Mucosa of gallbladder (tissue), 1 donor: ENCODE data around the gene UGT2B17. TPM values are rescaled to one million over a fixed set of nuclear protein-coding genes. Genes with fewer than 3 reads are reported as not detected.
"Not testable (repeated sequence)": the region's sequence is repeated elsewhere in the genome, so short reads cannot be mapped to it uniquely, and the experiment has no call there.

Source experiments
- DNase-seq: peaks from one replicate; pipeline ENCODE4 v3.0.0-alpha.2; 2020; ENCODE audit warnings: low spot score
- total RNA-seq: library from RNA; stranded (reverse); gene quantifications from one replicate; pipeline ENCODE4 v1.2.1, GENCODE V29; 2021
- donor health status: DM: no; HTN: no; CAD: no.

Gene UGT2B17
- total RNA-seq, 1 donor from 2014 or later = 4.9 TPM

GRCh38 chr4:68569466-68570121, 6.5 kb downstream of the UGT2B17 start:
- no peak for DNase-seq

- not testable (repeated sequence) for DNase-seq
These were observed 7.1 kb downstream of the UGT2B17 start for GRCh38 chr4:68569036-68569435.

GRCh38 chr4:68568535-68568934, 7.6 kb downstream of the UGT2B17 start:
- DNase-seq = not testable (repeated sequence)

DNA sequence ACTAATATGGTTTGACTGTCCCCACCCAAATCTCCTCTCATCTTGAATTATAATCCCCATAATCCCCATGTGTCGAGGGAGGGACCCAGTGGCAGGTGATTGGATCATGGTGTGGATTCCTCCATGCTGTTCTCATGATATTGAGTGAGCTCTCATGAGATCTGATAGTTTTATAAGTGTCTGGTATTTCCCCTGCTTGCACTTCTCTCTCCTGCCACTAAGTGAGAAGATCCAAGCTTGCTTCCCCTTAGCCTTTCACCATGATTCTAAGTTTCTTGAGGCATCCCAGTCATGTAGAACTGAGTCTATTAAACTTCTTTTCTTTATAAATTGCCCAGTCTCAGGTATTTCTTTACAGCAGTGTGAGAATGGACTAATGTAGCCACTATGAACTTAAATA, 9.8 kb downstream of the UGT2B17 start:
- DNase-seq = not testable (repeated sequence)

DNA sequence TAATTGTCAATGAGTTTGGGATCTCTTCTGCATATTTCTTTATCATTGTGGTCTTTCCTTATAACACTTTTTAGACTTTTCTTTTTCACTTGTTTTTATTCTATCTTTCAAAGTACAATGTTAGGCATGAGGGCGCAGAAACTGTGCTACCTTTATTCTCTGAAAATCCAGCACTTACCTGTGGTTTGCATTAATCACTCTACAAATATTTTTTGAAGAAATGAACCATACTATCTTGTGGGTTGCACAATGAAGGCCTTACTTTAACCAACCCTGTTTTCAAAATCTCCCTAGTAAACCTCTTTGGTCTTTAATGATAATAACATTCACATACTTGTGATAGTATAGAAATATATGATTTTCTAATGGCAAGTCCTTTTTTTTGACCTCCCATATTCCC, 11.0 kb downstream of the UGT2B17 start:
- not testable (repeated sequence) for DNase-seq

GRCh38 chr4:68560364-68561070, 15.6 kb downstream of the UGT2B17 start:
- DNase-seq = not testable (repeated sequence)

DNA sequence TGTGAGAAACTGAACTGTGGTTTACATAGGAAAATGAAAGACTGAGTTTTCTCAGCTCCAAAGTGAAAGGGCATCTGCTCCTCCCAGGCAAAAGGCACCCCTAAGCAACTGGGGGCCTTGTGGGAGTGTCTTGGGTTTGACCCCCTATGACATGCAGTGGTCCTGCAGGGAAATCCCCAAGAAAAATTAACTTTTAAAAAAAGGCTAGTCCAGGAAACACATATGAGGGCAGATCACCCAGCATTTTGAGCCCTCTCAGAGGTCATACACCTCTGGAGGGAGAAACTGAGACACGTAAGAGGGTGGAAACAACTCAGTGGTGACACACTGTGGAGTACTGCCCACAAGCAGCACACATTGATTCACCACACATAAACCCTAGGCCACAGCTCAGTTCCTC, 22.3 kb downstream of the UGT2B17 start:
- DNase-seq = not testable (repeated sequence)

DNA sequence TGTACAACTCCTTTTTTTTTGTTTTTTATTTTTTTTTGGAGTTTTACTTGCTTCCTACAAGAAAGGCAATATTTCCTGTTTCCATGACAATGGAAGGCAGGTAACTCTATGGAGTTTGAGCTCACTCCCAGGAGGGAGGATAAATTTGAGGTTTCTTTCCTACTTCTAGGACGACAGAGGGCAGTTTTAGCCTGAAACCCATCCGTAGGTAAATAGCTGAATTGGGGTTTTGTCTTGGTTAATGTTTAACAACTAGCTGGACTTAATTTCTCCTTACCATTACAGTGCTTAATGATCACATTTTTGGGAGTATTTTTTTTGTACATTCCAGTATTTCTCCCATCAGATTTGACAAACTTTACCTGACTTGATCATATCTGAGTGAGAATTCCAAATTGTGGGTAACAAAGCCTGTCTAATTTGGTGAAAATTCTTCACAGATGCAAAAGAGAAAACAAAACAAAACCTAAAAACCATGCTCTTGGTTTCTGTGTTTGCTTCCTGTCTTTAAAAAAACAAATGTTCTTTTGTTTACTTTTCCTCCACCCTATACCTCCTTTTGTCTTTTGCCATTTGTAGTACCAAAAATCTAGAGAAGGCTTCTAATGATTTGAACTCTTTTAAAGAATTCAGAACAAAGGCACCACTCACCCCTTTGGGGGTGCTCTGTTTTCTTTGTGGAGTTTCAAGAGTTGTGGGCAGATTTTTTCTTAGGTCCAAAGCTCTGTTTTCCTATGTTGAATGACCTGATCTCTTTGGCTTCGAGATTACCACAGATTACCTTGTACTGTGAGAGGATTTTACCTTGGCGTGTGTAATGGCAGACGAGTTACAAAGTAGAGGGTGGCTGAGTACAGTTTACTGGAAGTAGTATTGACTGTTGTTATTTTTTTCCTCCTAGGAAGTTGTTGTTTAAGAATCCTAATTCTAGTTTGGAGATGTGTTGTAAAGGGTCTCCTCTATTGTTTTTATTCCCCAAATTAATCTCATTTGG, 23.0 kb downstream of the UGT2B17 start:
- DNase-seq = not testable (repeated sequence)

DNA sequence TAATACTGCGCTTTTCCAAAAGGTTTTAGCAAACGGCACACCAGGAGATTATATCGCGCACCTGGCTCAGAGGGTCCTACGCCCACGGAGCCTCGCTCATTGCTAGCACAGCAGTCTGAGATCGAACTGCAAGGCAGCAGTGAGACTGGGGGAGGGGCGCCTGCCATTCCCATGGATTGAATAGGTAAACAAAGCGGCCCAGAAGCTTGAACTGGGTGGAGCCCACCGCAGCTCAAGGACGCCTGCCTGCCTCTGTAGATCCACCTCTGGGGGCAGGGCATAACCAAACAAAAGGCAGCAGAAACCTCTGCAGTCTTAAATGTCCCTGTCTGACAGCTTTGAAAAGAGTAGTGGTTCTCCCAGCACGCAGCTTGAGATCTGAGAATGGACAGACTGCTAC, 33.4 kb downstream of the UGT2B17 start:
- DNase-seq = not testable (repeated sequence)

DNA sequence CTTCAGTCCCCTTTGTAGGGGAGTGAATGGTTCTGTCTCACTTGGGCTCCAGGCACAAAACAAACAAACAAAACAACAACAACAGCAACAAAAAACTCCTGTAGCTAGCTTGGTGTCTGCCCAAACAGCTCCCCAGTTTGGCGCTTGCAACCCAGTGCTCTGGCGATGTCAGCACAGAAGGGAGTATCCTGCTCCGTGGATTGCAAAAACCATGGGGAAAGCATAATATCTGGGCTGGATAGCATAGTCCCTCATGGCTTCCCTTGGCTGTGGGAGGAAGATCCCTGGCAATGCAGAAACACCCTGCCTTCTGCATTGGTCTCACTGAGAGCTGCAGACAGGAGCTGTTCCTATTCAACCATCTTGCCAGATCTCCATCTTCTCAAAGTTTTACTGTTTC, 39.7 kb downstream of the UGT2B17 start:
- no peak for DNase-seq

GRCh38 chr4:68535974-68536373, 40.1 kb downstream of the UGT2B17 start:
- DNase-seq = no peak

DNA sequence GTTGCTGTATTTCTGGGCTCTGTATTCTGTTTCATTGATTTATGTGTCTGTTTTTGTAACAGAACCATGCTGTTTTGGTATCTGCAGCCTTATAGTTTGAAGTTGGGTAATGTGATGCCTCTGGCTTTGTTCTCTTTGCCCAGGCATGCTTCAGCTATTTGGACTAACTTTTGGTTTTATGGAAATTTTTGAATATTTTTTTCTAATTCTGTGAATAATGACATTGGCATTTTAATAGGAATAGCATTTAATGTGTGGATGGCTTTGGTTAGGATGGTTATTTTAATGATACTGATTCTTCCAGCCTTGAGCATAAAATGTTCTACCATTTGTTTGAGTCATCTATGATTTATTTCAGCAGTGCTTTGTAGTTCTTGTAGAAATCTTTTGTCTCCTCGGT, 53.9 kb downstream of the UGT2B17 start:
- DNase-seq = not testable (repeated sequence)

- DNase-seq = no peak
These were observed 55.1 kb downstream of the UGT2B17 start for GRCh38 chr4:68520985-68521384.

- DNase-seq = no peak
These were observed 57.2 kb downstream of the UGT2B17 start for GRCh38 chr4:68518889-68519288.

- DNase-seq = not testable (repeated sequence)
These were observed 70.7 kb downstream of the UGT2B17 start for GRCh38 chr4:68505452-68505851.

DNA sequence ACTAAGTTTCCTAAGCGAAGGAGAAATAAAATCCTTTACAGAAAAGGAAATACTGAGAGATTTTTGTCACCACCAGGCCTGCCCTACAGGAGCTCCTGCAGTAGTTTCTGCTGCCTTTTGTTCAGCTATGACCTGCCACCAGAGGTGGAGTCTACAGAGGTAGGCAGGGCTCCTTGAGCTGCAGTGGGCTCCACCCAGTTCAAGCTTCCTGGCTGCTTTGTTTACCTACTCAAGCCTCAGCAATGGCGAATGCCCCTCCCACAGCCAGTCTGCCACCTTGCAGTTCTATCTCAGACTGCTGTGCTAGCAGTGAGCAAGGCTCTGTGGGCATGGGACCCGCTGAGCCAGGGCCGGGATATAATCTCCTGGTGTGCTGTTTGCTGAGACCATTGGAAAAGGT, 71.3 kb downstream of the UGT2B17 start:
- not testable (repeated sequence) for DNase-seq

DNA sequence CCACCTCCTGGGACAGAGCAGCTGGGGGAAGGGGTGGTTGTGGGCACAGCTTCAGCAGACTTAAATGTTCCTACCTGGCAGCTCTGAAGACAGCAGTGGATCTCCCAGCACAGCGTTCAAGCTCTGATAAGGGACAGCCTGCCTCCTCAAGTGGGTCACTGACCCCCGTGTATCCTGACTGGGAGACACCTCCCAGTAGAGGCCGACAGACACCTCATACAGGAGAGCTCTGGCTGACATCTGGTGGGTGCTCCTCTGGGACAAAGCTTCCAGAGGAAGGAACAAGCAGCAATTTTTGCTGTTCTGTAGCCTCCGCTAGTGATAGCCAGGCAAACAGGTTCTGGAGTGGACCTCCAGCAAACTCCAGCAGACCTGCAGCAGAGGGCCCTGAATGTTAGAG, 72.7 kb downstream of the UGT2B17 start:
- DNase-seq = not testable (repeated sequence)

- DNase-seq = no peak
These were observed 77.1 kb downstream of the UGT2B17 start for GRCh38 chr4:68499021-68499420.

DNA sequence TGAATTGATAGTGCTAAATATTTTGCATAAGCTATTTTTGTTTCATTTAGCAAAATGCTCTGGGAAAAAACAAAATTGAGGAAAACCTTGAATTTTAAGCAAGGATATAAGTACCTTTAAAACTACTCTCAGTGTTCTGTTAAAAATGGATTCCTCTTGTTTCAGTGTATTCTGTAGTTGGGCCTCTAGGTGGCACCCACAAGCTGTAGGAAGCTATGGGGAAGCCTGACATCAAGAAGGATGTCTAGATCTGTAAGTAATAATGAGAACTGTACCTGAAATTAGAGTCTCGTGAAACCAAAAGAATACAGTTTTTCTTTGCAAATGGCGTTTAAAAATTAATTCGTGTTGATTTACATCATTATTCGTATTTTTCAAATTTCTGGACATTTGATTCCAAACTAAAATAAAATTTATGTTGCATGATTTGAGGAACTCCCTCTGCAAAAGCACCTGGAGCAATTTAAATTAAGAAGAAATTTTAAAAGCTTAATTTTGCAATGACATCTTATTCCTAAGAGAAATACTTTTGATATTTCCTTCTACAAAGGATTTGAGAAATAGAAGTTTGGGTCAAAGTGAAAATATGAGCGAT, 77.6 kb downstream of the UGT2B17 start:
- DNase-seq = peak; percentile 68

- DNase-seq = no peak
These were observed 81.4 kb downstream of the UGT2B17 start for GRCh38 chr4:68494688-68495087.

GRCh38 chr4:68490826-68491457, 85.2 kb downstream of the UGT2B17 start:
- no peak for DNase-seq
